Measurements from ENCODE around the gene PODXL2.

PODXL2 gene

GRCh38 chr3:127709320-127710060 lies 80.5 kb downstream of the PODXL2 start:
- no peak for DNase-seq (ENCODE audit: low spot score)

GRCh38 chr3:127710155-127710941 lies 81.4 kb downstream of the PODXL2 start:
- DNase-seq (ENCODE audit: low spot score), result no peak

DNA sequence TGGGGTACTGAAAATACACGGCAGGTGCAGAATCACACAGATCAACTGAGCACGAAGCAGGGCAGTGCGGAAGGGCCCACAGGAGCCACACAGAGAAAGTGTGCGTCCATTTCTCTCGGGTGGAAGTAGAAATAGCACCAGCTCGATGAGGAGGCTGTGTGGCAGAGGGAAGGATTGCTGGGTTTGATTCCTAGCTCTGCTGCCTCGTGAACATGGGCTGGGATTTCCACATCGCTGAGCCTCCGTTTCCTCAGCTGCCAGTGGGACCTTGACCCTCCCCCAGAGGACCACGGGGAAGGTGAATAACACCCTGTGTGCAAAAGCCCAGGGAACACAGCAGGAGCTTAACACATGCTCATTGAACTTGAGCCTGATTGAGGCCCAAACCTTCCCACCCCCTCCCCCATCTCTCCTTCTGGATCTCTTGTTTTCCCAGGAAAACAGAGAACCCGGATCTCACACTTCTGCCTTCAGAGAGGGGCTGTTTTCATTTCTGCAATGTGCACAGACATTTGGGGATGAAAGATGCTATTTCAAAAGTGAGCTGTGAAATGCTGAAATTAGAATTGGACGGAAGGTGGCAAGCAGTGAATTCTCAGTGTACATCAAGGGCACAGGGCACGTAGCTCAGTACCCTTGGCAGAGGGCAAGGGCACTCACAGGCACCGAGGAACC lies 82.2 kb downstream of the PODXL2 start:
- no peak for DNase-seq (ENCODE audit: low spot score)

DNA sequence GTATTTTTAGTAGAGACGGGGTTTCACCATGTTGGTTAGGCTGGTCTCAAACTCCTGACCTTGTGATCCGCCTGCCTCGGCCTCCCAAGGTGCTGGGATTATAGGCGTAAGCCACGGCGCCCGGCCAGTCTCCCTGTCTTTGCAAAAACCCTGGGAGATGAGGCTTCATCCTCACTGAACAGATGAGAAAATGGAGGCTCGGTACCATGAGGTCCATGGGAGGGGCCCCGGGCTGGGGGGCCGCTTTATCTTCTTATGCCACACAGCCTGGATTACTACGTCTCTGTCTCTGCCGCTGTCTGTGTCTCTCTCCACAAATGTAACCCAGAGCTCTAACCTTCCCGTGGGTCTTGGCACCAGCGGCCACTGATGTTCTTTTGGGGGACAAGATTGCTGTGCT lies 82.9 kb downstream of the PODXL2 start:
- DNase-seq (ENCODE audit: low spot score), result no peak

- no peak for DNase-seq (ENCODE audit: low spot score)
Observed at GRCh38 chr3:127712461-127712860, 83.5 kb downstream of the PODXL2 start.

DNA sequence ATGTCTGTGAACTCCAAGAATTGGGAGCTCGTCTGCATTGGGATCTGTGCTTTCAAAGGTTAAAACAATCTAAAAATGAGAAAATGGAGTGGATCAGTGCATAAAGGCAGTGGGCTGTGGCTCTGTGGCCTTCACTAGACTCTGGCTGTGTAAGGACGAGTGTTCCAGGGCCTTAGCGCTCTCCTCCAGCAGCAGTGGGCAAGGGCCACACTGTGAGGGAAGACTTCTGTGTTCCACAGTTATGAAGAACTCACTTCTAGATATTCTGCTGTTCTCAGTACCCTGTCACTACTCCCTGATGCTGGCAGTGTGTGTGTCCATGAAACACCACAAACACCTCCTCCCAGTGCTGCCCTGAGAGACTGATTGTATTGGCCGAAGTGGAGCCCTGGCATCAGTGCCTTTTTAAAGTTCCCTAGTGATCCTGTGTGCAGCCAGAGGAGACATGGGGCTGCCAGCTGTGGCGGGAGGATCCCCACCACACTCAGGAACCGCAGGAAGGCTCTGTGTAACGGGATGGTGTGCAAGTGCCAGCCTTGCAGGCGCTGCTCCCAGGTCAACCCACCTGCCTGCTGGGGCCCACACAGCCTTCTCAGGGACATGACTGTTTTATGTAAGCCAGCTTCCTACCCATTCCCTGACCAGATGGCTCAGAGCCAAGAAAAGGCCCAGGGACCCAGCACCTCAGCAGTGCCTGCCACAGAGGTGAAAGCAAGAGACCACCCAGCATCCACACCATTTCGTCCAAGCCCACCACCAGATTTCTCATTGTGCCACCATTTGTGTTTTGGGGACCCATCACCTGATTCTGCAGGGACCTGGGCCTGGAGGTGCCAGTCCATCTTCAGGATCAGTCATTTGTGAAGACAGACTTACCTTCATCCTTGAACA lies 84.1 kb downstream of the PODXL2 start:
- no peak for DNase-seq (ENCODE audit: low spot score)

DNA sequence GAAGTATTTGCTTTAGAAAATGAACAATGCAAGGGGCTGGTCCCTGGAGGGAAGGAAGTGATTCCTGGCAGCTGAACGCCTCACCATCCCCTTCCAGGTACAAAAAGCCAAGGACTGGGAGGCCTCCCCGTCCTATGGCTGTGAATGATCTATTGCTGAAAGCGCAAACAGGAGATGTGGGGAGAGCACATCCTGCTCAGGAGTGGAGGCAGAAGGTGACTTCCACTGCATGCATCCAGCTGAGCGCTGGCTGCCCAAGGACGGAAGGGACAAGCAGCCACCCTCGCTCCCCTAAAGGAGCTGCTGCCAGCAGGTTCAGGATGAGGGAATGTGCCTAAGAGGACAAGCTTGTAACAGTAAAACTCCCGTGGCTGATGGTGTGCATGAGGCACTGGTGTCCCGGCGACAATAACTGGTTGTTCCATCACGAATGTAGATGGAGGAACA lies 85.2 kb downstream of the PODXL2 start:
- DNase-seq (ENCODE audit: low spot score), result no peak

DNA sequence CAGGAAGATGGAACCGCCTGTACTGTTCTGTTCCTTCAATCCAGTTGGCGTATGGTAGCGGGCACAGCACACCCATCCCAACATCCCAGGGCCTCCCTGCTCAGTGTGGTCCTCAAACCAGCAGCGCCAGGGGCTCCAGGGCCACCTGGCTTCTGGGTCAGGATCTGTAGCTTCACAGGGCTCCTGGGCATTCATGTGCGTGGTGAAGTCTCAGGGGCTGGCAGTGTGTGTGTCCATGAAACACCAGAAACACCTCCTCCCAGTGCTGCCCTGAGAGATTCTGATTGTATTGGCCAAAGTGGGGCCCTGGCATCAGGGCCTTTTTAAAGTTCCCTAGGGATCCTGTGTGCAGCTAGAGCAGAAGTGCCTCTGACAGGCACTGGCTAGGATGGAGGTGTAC lies 85.9 kb downstream of the PODXL2 start:
- no peak for DNase-seq (ENCODE audit: low spot score)

- no peak for DNase-seq (ENCODE audit: low spot score)
Observed at GRCh38 chr3:127715532-127715931, 86.5 kb downstream of the PODXL2 start.

DNA sequence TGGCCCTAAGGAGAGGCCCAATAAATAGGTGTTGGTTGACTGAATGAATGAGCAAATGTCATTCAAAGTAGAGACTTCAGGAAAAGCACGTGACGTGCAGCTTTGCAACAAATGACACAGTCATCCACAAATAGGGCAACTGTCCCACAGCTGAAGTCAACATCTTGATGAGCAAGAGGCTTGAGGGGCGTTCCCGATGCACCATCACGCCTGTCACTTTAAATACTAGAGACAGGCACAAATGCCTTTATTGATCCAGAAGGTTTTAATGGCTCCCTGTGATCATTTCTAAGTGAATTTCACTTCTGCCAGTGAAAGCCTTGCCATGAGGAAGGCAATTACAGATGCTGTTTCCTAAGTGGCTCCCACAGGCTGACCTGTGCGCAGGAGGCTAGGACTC lies 87.4 kb downstream of the PODXL2 start:
- no peak for DNase-seq (ENCODE audit: low spot score)

GRCh38 chr3:127717357-127718244 lies 88.6 kb downstream of the PODXL2 start:
- DNase-seq (ENCODE audit: low spot score), result no peak

DNA sequence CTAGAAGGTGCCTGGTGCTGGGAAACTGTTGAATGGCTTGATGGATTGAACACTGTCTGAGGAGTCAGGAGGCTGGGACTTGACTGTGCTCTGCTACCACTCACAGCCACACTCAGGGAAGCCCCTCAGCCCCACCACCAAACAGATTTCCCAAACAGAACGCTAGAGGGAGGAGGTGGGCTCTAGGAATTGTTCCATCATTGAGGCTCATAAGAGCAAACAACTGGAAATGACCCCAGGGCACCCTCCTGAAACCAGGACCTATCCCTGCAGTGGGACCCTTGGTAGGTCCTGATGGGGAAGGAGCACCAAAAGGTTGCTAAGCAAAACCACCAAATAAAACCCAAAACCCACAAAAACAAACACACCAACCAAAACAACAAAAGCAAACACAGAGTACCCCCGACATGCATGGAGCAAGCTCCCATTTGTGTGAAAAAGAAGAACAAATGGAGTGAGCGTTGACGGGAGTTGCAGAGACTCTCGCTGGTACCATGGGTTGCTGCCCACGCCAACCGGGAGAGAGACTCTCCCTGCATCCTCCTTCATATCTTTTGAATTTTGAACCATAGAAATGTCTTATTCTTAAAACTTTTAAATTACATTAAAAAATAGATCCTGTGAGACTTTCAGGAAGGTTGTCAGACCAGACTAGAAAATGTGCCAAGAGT lies 89.4 kb downstream of the PODXL2 start:
- DNase-seq (ENCODE audit: low spot score), result no peak

- DNase-seq (ENCODE audit: low spot score), result no peak
Observed at GRCh38 chr3:127718916-127719290, 89.9 kb downstream of the PODXL2 start.

- no peak for DNase-seq (ENCODE audit: low spot score)
Observed at GRCh38 chr3:127719369-127719768, 90.4 kb downstream of the PODXL2 start.

- DNase-seq (ENCODE audit: low spot score), result no peak
Observed at GRCh38 chr3:127720161-127720823, 91.3 kb downstream of the PODXL2 start.

GRCh38 chr3:127720985-127721935 lies 92.3 kb downstream of the PODXL2 start:
- no peak for DNase-seq (ENCODE audit: low spot score)

DNA sequence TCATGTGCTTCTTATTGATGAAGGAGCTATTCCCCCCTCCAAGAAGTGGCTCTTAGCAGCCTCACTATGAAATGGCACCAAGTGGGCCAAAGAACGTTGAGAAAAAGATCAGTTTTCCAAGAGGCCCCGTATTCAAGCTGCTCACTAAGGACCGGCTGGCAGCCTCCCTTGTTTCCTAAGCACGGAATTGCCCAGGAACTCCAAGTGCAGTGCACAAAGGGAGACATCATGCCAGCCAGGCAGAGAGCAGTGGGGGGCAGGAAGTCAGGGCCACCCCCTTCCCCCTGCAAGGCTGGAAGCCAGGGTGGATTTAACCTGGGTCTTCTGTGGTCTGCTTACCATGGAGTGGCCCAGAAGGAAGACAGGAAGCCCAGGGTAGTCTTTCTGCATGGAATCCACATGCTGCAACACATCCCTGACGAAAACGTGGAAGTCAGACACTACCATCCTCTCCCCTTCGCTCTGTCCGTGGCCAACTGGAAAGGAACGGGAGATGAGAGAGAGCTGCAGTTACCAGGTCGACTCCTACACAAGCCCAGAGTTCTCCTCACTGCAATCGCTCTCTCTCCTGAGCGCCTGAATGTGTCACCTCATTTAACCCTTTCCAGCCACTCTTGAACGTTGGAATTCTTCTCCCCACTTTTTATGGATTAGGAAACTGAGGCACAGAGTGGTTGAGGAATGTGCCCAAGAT lies 93.3 kb downstream of the PODXL2 start:
- DNase-seq (ENCODE audit: low spot score), result no peak
